Renal cortex interstitium (tissue), 11 donors: ENCODE data around the gene EEF1E1. TPM values are rescaled to one million over a fixed set of nuclear protein-coding genes. Genes with fewer than 3 reads are reported as not detected.

ENCODE experiments used
- DNase-seq, 11 donors: peaks; one replicate each; pipeline ENCODE4 v3.0.0-alpha.2; 2013; ENCODE audit warnings: low read depth in 9 of 11, low spot score in 4 of 11; ENCODE audit errors: extremely low read depth in 1 of 11
- polyA plus RNA-seq, 3 donors: library from polyadenylated mRNA; unstranded; fragments of 120-200 nt; gene quantifications; one replicate each; pipeline ENCODE4 v1.2.1, GENCODE V29; 2013; ENCODE audit not compliant: insufficient read length in 3 of 3

Gene EEF1E1
- polyA plus RNA-seq, 3 donors: 46.9 to 61.3 (median 52.0) TPM

GRCh38 chr6:8108031-8108660 is 5.8 kb upstream of the EEF1E1 start:
- no peak for DNase-seq

DNA sequence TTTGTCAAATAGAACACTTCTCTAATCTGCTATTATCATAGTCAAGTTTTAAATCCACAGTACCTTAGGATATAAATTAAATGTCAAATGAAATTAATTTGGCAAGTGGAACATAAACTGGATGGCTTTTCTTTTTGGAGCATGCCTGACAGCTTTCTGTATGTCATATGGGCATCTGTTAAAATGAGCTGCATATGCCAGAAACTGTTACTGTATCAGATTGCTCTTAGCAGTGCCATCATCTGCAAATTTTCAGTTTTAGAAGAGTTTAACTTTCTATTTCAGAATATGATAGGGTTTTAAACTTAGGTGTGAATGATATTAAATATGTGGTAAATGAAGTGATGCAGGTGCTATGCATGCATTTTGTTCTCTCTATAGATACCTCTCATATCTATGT is 3.4 kb upstream of the EEF1E1 start:
- no peak for DNase-seq

- no peak for DNase-seq
Measured at GRCh38 chr6:8103726-8104125, 1.4 kb upstream of the EEF1E1 start.

- no peak for DNase-seq
Measured at GRCh38 chr6:8100159-8100854, 2.0 kb downstream of the EEF1E1 start.

DNA sequence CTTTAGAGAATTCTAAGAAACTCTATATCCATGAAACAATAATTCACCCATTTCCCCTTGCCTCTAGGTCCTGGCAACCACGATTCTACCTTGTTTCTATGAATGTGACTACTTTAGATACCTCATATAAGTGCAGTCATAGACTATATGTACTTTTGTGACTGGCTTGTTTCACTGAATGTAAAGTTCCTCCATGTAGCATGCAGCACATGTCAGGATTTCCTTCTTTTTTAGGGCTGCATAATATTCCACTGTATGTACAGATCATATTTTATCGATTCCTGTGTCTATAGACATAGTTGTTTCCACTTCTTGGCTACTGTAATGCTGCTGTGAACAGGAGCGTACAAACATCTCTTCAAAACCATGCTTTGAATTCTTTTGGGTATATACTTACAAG is 11.7 kb downstream of the EEF1E1 start:
- DNase-seq: no peak

GRCh38 chr6:8088886-8089285 is 13.5 kb downstream of the EEF1E1 start:
- no peak for DNase-seq

- no peak for DNase-seq
Measured at GRCh38 chr6:8087870-8088754, 14.2 kb downstream of the EEF1E1 start.

- no peak for DNase-seq
Measured at GRCh38 chr6:8086755-8087306, 15.5 kb downstream of the EEF1E1 start.

DNA sequence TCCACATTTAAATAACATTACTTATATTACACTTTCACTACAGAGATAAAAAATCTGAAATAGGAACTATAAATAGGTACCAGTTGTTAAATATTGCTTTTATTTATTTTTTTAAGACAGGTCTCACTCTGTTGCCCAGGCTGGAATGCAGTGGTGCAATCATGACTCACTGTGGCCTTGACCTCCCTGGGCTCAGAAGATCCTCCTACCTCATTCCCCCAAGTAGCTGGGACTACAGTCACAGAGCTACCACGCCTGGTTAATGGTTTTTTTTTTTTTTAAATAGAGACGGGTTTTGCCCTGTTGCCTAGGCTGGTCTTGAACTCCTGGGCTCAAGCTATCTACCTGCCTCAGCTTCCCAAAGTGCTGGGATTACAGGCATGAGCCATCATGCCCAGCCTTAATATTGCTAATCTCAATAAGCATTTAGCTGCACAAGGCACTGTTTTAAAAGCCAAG is 17.3 kb downstream of the EEF1E1 start:
- no peak for DNase-seq

DNA sequence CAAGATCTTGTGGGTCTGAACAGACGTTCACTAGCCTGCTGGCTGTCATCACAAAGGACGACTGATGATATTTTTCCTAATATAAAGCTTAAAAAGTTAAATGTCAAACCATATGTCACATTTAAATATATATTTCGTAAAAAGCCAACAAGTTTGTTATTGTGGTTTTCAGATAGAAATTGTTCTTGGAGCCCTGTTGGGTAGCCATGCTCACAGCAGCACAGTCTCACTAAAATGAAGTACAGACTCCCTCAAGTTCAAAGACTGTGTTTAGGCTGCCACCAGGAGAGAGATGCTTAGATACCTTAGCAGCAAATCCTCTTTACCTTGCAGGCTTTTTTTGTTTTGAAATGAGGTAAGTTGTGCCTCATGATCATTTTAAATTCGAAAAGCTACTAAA is 17.8 kb downstream of the EEF1E1 start:
- no peak for DNase-seq

DNA sequence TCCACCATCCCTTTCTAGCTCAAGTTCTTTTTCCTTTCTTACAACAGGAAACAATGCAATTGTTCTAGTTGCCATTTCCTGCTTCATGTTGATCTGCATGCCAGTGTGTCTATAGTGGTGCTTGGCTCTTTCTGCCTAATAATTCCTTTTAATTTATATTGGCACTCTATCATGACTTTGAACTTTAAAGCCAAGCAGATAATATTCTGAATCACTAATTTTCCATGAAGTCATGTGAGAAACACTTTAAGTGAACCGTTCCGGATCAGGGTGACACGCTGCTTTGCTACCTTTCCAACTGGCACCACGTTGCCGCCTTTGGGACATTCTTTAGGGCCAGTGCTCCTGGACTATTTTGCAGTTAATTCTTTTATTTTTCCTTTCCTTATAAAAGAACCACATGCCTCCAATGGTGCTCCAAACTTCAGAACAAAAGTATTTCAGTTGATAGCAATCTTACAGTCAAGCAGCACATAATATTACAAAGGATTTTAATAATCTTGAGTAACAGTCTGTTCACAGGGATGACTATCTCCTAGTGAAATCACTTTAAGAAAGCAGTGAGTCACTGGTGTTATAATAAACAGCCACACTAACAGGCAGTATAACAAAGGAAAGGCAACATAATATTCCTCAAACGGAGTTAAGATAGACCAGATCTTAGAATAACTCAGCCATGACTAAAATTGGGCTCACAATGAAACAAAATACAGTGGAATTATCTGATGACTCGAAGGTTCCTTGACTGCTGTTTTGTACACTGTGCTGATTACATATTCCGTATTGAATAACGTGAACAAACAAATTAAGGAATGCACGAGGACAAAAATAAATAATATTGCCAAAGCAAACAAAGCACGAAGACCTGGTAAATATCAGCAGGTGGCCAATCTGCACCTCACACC is 19.1 kb downstream of the EEF1E1 start:
- no peak for DNase-seq

- no peak for DNase-seq
Measured at GRCh38 chr6:8082572-8082953, 19.8 kb downstream of the EEF1E1 start.

DNA sequence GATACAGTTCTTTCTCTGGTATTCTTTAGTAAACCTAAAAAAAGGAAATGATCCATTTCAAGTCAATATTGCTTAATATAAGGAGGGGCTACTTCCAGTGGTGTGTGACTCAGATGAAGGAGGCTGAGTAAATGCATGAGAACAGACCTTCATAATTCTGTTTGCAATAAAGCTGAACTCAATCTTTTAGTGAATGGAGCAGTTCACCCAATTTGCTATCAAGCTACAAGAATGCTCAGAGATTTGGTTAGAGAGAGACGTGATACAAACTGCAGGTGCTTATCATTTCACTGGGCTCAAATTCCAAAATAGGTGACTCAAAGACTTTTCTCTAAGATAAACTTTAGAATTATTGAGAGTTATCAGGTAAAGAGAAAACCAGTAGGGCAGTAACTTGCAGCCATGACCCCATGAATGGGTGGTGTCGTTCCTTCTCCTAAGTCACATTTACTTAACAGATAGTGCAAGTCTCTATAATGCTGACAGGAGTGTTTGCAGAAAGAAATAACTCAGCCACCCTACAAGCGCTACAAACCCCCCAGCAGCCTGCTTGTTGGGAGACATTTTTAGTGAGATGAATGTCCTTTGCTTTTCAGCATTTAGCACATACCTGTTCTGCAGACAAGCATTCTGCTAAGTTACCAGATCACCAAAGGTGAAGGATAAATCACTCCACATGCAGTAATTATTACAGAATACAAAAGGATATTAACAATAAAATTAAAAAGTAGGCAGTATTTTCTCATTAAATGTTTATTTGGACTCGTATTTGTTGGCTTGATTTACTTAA is 21.8 kb downstream of the EEF1E1 start:
- no peak for DNase-seq

DNA sequence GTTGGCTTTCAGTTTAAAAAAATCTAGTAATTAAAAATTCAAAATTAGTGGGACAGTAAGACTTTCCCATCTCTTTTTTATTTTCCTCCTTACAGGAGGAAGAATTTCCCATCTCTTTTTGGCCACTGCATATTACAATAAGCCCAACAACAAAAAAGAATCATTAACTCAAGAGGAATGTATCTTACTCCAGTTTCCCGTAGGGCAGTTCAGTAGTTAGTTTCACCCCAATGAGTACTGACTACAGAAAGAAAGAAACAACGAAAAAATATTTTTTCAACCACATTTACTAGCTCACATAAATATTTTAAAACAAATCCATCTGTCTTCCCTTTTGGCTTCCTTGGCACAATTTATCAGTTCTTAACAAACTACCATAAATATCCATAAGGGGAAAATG is 23.2 kb downstream of the EEF1E1 start:
- DNase-seq: peak in 1 of 11 donors; percentile 48

- no peak for DNase-seq
Measured at GRCh38 chr6:8077991-8078390, 24.4 kb downstream of the EEF1E1 start.

DNA sequence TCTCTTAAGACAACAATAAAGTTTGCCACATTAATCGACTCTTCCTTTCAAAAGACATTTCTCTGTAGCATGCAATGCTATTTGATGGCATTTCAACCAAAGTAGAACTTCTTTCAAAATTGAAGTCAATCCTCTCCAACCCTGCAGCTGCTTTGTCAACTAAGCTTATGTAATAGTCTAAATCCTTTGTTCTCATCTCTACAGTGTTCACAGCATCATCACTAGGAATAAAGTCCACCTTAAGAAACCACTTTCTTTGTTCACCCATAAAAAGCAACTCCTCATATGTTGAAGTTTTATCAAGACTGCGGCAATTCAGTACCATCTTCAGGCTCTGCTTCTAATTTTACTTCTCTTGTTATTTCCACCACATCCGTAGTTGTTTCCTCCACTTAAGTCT is 26.6 kb downstream of the EEF1E1 start:
- DNase-seq: no peak

GRCh38 chr6:8075185-8075584 is 27.2 kb downstream of the EEF1E1 start:
- no peak for DNase-seq

GRCh38 chr6:8074213-8074612 is 28.1 kb downstream of the EEF1E1 start:
- no peak for DNase-seq
